ENCODE measurements around the gene IL25.

IL25 gene

DNA sequence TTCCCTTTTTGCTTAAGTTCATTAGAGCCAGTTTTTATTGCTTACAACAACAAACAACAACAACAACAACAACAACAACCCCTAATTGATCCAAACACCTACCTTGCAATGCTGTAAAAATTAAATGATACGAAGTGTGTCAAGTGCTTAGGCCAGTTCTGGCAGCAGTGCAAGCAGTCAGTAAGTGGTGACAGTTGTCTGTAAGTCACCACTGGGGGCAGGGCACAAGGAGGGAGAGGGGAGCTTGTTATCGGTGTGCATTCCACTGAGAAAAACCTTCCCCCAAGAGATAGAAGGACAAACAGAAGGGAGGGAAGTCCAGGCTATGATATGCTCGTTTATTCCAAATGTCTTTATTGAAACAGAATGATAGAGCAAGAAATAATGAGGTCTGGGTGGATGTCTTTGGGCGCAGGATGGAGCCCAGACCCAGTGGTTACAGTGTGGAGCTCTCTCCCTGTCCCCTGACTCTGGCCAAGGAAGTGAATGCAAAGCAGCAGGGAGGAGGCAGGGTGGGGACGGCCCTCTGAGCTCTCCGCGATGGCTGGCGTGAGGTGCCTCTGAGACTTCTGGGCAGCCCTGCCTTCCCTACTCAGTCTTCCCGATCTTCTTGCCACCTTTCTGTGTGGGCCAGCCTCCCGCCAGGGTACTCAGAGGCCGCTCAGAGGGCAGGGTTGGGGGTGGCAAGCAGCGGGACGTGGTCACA is 26.5 kb upstream of the IL25 start:
- Histone ChIP-seq H3K27ac (ENCODE audit: low read depth, low read length) (no peak overlapping the region), H3K4me1 (ENCODE audit: control insufficient read depth, insufficient read depth, low read length, unreplicated experiment) (no peaks in the 10 kb centered on the region), H3K4me3 (ENCODE audit: low read depth, low read length) (no peak overlapping the region), H3K36me3 (ENCODE audit: insufficient read depth, low read length) (no peaks in the 10 kb centered on the region), H3K79me2 (ENCODE audit: control insufficient read depth, insufficient read depth, low read length, unreplicated experiment) (no peaks in the 10 kb centered on the region), H2AFZ (ENCODE audit: low read length, unreplicated experiment) (no peak overlapping the region), H3K27me3 (ENCODE audit: insufficient read depth, low read length) (peaks cover 8% of the 10 kb centered on the region)

- Histone ChIP-seq H2AFZ (ENCODE audit: low read length, unreplicated experiment) (no peak overlapping the region), H3K27me3 (ENCODE audit: insufficient read depth, low read length) (peaks cover 8% of the 10 kb centered on the region), H3K4me1 (ENCODE audit: control insufficient read depth, insufficient read depth, low read length, unreplicated experiment) (no peaks in the 10 kb centered on the region), H3K79me2 (ENCODE audit: control insufficient read depth, insufficient read depth, low read length, unreplicated experiment) (no peaks in the 10 kb centered on the region), H3K4me3 (ENCODE audit: low read depth, low read length) (no peak overlapping the region), H3K27ac (ENCODE audit: low read depth, low read length) (no peak overlapping the region), H3K36me3 (ENCODE audit: insufficient read depth, low read length) (no peaks in the 10 kb centered on the region)
These were observed 25.8 kb upstream of the IL25 start for GRCh38 chr14:23346693-23347405.

DNA sequence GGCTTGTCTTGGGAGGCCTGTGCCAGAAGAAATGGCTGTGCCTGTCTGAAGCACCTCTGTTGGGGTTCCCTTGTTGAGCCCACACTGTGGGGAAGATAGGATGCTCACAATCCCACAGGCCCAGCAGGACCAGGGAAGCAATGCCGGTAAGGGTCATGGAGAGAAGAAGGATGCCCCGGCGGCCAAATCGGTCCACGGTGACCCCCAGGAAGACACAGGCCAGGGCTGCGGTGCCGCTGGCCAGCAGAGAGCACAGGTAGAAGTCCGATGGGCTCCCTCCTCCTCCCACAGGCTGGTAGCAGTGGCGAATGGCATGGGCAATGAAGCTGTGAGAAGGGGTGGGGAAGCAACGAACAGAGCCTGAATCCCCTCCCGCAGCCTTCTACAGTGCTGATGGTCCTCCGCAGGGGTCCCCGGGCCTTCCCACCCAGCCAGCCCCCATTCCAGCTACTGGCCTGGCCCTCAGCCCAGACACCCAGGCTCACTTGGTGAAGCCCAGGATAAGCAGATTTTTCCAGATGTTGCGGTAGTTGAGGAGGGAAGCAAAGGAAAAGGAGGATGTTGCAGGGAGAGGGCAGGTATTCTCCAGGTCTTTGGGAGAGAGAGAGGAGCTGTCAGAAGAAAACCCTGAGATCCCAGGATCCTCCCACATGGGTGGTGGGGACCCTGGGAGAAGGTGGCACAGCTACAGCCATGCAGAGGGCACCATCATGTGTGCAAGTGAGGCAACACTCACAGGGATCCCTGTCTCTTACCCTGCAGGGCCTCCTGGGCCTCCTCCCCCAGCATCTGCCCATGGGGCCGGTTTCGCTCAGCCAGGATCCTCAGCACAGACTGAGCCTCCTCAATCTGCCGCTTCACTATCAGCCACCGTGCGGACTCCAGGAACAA is 25.0 kb upstream of the IL25 start:
- Histone ChIP-seq H3K36me3 (ENCODE audit: insufficient read depth, low read length) (no peaks in the 10 kb centered on the region), H3K27me3 (ENCODE audit: insufficient read depth, low read length) (peaks cover 2% of the 10 kb centered on the region), H3K4me1 (ENCODE audit: control insufficient read depth, insufficient read depth, low read length, unreplicated experiment) (no peaks in the 10 kb centered on the region), H3K79me2 (ENCODE audit: control insufficient read depth, insufficient read depth, low read length, unreplicated experiment) (no peaks in the 10 kb centered on the region), H3K4me3 (ENCODE audit: low read depth, low read length) (no peak overlapping the region), H2AFZ (ENCODE audit: low read length, unreplicated experiment) (no peak overlapping the region), H3K27ac (ENCODE audit: low read depth, low read length) (no peak overlapping the region)

- Histone ChIP-seq H3K4me3 (ENCODE audit: low read depth, low read length) (no peak overlapping the region), H3K4me1 (ENCODE audit: control insufficient read depth, insufficient read depth, low read length, unreplicated experiment) (peaks cover 4% of the 10 kb centered on the region), H3K27me3 (ENCODE audit: insufficient read depth, low read length) (no peaks in the 10 kb centered on the region), H3K79me2 (ENCODE audit: control insufficient read depth, insufficient read depth, low read length, unreplicated experiment) (no peaks in the 10 kb centered on the region), H3K36me3 (ENCODE audit: insufficient read depth, low read length) (no peaks in the 10 kb centered on the region), H3K27ac (ENCODE audit: low read depth, low read length) (no peak overlapping the region), H2AFZ (ENCODE audit: low read length, unreplicated experiment) (no peak overlapping the region)
These were observed 24.3 kb upstream of the IL25 start for GRCh38 chr14:23348297-23348655.

DNA sequence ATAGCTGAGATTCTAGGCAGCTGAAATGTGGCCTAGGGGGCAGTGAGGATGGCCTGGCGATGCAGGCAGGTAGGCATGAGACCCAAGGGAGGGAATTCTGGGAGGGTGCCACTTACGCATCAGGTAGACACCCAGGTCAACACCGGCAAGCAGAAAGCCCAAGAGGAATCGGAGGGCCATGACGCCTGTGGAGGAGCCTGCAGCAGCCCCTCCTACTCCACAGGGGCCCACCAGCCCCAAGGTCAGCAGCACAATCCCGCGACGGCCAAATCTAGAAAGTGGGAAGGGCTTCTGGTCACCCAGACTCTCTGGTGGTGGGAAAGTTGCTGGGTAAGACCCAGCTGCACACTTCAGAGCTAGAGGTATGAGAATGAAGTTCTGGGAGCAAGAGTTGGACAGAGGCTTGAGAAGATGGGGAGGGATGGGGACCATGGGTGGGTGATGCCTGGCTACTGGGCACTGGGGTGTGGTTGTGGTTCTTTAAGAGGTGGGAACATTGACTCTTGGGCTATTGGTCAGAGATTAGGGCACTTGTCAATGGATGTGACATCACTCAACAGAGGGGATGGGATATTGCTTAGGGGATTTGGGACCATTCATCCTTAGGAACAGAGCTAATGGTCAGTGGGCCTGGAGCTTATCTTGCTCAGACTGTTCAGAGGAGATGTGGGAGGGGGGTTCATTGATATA is 23.3 kb upstream of the IL25 start:
- Histone ChIP-seq H2AFZ (ENCODE audit: low read length, unreplicated experiment) (no peak overlapping the region), H3K4me1 (ENCODE audit: control insufficient read depth, insufficient read depth, low read length, unreplicated experiment) (peaks cover 4% of the 10 kb centered on the region), H3K4me3 (ENCODE audit: low read depth, low read length) (no peak overlapping the region), H3K27me3 (ENCODE audit: insufficient read depth, low read length) (no peaks in the 10 kb centered on the region), H3K36me3 (ENCODE audit: insufficient read depth, low read length) (no peaks in the 10 kb centered on the region), H3K79me2 (ENCODE audit: control insufficient read depth, insufficient read depth, low read length, unreplicated experiment) (no peaks in the 10 kb centered on the region), H3K27ac (ENCODE audit: low read depth, low read length) (no peak overlapping the region)

DNA sequence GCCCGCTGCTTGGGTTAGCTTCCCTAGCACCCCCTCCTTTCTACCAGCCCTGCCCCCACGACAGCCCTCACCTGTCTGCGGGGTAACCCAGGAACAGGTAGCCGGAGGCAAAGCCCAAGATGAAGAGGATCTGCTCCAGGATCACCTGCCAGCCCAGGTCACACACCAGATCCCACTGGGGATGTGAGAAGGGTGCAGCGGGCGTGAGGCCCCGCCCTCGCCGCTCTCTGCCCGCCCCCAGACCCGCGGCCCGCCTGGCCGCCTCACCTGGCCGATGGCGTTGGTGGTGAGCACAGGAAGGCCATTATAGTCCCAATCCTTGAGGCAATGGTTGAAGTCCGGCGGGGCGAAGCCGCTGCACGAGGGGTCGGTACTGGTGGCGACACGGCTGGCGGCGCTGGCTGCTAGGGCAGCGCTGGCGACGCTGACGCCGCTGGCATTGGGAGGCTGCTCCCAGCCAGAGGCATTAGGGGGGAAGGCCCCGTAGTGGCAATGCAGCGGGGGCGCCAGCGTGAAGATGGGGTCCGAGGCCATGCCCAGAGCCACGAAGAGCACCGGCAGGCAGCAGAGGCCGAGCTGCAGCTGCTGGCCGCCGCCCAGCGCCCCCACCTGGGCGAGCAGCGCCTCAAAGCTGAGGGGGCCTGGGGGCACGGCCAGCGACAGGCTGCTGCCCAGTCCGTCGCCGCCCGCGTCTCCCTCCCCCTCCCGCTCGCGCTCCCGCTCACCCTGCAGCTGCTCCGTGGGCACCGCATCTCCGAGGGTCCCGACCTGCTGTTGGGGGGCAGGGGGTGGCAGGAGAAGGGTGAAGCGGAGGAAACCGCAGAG is 20.7 kb upstream of the IL25 start:
- H3K79me2 ChIP-seq (ENCODE audit: control insufficient read depth, insufficient read depth, low read length, unreplicated experiment) = no peaks in the 10 kb centered on the region
- H3K4me3 ChIP-seq (ENCODE audit: low read depth, low read length) = peak overlapping the region; percentile 95
- H3K27me3 ChIP-seq (ENCODE audit: insufficient read depth, low read length) = no peaks in the 10 kb centered on the region
- no peaks in the 10 kb centered on the region for H3K36me3 ChIP-seq (ENCODE audit: insufficient read depth, low read length)
- no peak overlapping the region for H3K27ac ChIP-seq (ENCODE audit: low read depth, low read length)
- peak overlapping the region; percentile 82 for H2AFZ ChIP-seq (ENCODE audit: low read length, unreplicated experiment)
- peaks cover 4% of the 10 kb centered on the region for H3K4me1 ChIP-seq (ENCODE audit: control insufficient read depth, insufficient read depth, low read length, unreplicated experiment)

DNA sequence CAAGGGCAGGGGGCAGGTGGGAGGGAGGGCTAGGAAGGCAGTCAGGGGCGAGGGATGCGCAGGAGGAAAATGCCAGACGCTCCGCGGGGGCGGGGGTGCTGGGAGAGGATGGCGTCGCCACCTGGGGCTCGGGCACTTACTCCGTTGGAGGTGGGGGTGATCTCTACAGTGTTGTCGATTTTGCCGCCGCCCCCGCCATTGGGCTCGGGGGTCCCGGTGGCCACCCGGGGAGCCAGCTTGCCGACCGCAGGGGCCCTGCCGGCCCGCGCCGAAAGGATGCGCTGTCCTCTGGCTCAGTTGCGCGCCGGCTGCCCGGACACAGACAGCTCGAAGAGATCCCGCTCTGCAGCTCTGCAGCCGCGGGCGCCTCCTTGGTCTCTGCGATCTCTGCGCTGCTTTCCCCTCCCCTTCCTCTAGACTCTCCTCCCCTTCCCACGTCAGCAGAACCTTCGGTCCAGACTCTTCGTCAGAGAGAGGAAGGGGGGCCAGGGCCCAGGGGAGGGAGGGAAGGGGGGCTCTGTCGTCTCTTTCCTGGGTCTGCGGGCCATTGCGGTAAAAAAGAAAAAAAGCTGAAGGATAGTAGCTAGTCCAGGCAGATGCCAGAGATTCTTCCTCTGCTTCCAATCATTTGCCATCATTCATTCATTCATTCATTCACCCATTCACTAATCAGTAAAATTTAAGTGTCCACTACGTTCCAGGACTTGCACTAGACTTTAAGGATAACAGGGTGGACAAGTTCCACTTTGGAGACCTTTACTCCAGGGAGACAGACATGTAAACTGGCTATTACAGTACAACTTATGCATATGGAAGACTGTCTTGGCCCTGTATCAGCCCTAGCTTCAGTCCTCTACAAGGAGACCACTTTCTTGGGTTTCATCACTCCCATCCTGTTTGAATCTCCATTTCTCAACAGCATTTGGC is 19.8 kb upstream of the IL25 start, which contains the start of gene SLC22A17:
SLC22A17 (minus strand) TSS at position 382 of the 927 bp plus-strand sequence.
- peaks cover 4% of the 10 kb centered on the region for H3K4me1 ChIP-seq (ENCODE audit: control insufficient read depth, insufficient read depth, low read length, unreplicated experiment)
- H3K27ac ChIP-seq (ENCODE audit: low read depth, low read length) = peak within 1 kb of the TSS; percentile 35; the same call in 1 of the 2 replicates
- no peaks in the 10 kb centered on the region for H3K27me3 ChIP-seq (ENCODE audit: insufficient read depth, low read length)
- no peaks in the 10 kb centered on the region for H3K36me3 ChIP-seq (ENCODE audit: insufficient read depth, low read length)
- no peaks in the 10 kb centered on the region for H3K79me2 ChIP-seq (ENCODE audit: control insufficient read depth, insufficient read depth, low read length, unreplicated experiment)
- H2AFZ ChIP-seq (ENCODE audit: low read length, unreplicated experiment) = peak within 1 kb of the TSS; percentile 82
- peak within 1 kb of the TSS; percentile 95 for H3K4me3 ChIP-seq (ENCODE audit: low read depth, low read length)

- H3K27me3 ChIP-seq (ENCODE audit: insufficient read depth, low read length) = no peaks in the 10 kb centered on the region
- H3K4me1 ChIP-seq (ENCODE audit: control insufficient read depth, insufficient read depth, low read length, unreplicated experiment) = peaks cover 4% of the 10 kb centered on the region
- no peak overlapping the region for H2AFZ ChIP-seq (ENCODE audit: low read length, unreplicated experiment)
These were observed 19.2 kb upstream of the IL25 start for GRCh38 chr14:23353433-23353780.

DNA sequence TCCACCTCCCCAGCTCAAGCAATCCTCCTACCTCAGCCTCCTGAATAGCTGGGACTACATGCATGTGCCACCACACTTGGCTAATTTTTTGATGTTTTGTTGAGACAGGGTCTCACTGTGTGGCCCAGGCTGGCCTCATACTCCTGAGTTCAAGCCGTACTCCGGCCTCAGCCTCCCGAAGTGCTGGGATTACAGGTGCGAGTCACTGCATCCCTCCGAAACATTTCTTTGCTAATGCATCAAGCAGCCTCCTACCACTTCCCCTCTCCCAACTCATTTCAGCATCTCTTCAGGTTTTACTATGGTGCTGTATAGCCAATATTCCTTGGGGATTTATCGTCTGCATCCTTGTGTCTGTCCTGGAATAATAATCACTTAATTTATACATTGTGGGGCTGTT is 17.6 kb upstream of the IL25 start:
- Histone ChIP-seq H3K27me3 (ENCODE audit: insufficient read depth, low read length) (no peaks in the 10 kb centered on the region), H3K4me1 (ENCODE audit: control insufficient read depth, insufficient read depth, low read length, unreplicated experiment) (peaks cover 4% of the 10 kb centered on the region), H3K27ac (ENCODE audit: low read depth, low read length) (no peak overlapping the region), H3K36me3 (ENCODE audit: insufficient read depth, low read length) (no peaks in the 10 kb centered on the region), H3K4me3 (ENCODE audit: low read depth, low read length) (no peak overlapping the region), H2AFZ (ENCODE audit: low read length, unreplicated experiment) (no peak overlapping the region), H3K79me2 (ENCODE audit: control insufficient read depth, insufficient read depth, low read length, unreplicated experiment) (no peaks in the 10 kb centered on the region)

More at GRCh38 chr14:23353433-23353780, 19.2 kb upstream of the IL25 start:
- Histone ChIP-seq H3K36me3 (ENCODE audit: insufficient read depth, low read length) (no peaks in the 10 kb centered on the region), H3K79me2 (ENCODE audit: control insufficient read depth, insufficient read depth, low read length, unreplicated experiment) (no peaks in the 10 kb centered on the region), H3K4me3 (ENCODE audit: low read depth, low read length) (peak overlapping the region; percentile 95; the same call in 1 of the 2 replicates), H3K27ac (ENCODE audit: low read depth, low read length) (no peak overlapping the region)

Measured in ACC112 (cell line).